Panc1 (cell line): ENCODE results near the gene SMAGP. TPM values are rescaled to one million over a fixed set of nuclear protein-coding genes. Genes with fewer than 3 reads are reported as not detected.

Source experiments
- ATAC-seq: fragments of 200-7000 bp; cut with Tn5 transposase; 2 replicates; pipeline ENCODE4 v1.9.1; 2020; ENCODE audit warnings: mild to moderate bottlenecking, moderate library complexity
- BruUV-seq: library from RNA; stranded (reverse); fragments of 400-500 nt; replicated peaks from 2 replicates; lab custom pipeline; 2021; lab: Mats Ljungman, UMichigan
- CTCF ChIA-PET: fragments of 300-600 bp; sonication (Branson Sonifier 250); formaldehyde crosslinking; loops from one replicate; lab custom pipeline; 2022; ENCODE audit warnings: antibody characterized with exemption; lab: Charles Lee
- POLR2A ChIA-PET: fragments of 300-600 bp; sonication (Branson Sonifier 250); formaldehyde crosslinking; loops from one replicate; lab custom pipeline; 2022; ENCODE audit warnings: antibody characterized with exemption; lab: Charles Lee
- DNase-seq: peaks from one replicate; pipeline ENCODE4 v3.0.0-alpha.2; 2010; ENCODE audit warnings: low read depth, low spot score
- H3K27ac ChIP-seq: 2 replicates; pipeline ENCODE4 v1.5.1; 2011; ENCODE audit warnings: mild to moderate bottlenecking, low read length, inconsistent platforms
- H3K27me3 ChIP-seq: fragments of 200-500 bp; sonication (Bioruptor generic); 2 replicates; pipeline ENCODE4 v1.6.0; 2014; ENCODE audit warnings: low read length, inconsistent platforms; ENCODE audit not compliant: control insufficient read depth, insufficient read depth
- H3K36me3 ChIP-seq: fragments of 200-500 bp; sonication (Bioruptor generic); 2 replicates; pipeline ENCODE4 v1.5.1; 2014; ENCODE audit warnings: inconsistent platforms, mild to moderate bottlenecking, low read length, moderate library complexity; ENCODE audit not compliant: control insufficient read depth, insufficient read depth
- H3K4me1 ChIP-seq: 2 replicates; pipeline ENCODE4 v1.5.1; 2011; ENCODE audit warnings: inconsistent platforms, mild to moderate bottlenecking, low read length, moderate library complexity; ENCODE audit not compliant: control insufficient read depth, insufficient read depth
- H3K4me3 ChIP-seq, 2 experiments: 2 replicates each; pipeline ENCODE4 v1.5.1; 2011 to 2012; ENCODE audit warnings: low read depth in 2 of 2, low read length in 2 of 2, mild to moderate bottlenecking in 2 of 2, inconsistent platforms in 1 of 2, moderate library complexity in 1 of 2
- H3K9me3 ChIP-seq: fragments of 200-500 bp; sonication (Bioruptor generic); 2 replicates; pipeline ENCODE4 v1.5.1; 2014; ENCODE audit warnings: low read depth, mild to moderate bottlenecking, inconsistent platforms, low read length, moderate library complexity; ENCODE audit not compliant: control insufficient read depth, insufficient read depth
- CTCF ChIP-seq: fragments of 450-650 bp; IDR thresholded peaks from 2 replicates; pipeline ENCODE4 v1.5.1; 2017; ENCODE audit warnings: mild to moderate bottlenecking
- POLR2AphosphoS5 ChIP-seq: IDR thresholded peaks from 2 replicates; pipeline ENCODE4 v1.6.1; 2012; ENCODE audit warnings: mild to moderate bottlenecking, low read depth, low read length, moderate library complexity
- REST ChIP-seq, 2 experiments: IDR thresholded peaks; 2 replicates each; pipeline ENCODE4 v1.6.1; 2011 to 2012; ENCODE audit warnings: low read depth in 2 of 2, control low read depth in 1 of 2, low read length in 1 of 2, mild to moderate bottlenecking in 1 of 2, moderate library complexity in 1 of 2; ENCODE audit not compliant: insufficient read depth in 1 of 2
- SIN3A ChIP-seq: IDR thresholded peaks from 2 replicates; pipeline ENCODE4 v1.6.1; 2012; ENCODE audit warnings: low read depth, mild to moderate bottlenecking, low read length, moderate library complexity, borderline replicate concordance; ENCODE audit not compliant: insufficient read depth
- TCF7L2 ChIP-seq: IDR thresholded peaks from 2 replicates; pipeline ENCODE4 v1.6.1; 2011; ENCODE audit warnings: mild to moderate bottlenecking, low read depth, low read length, inconsistent platforms
- in situ Hi-C: cut with HindIII; loops from 2 replicates; pipeline ENCODE4 v1.10.0; 2016; ENCODE audit warnings: low sequenced_read_pairs, low pct_unique_long_range_greater_than_20kb
- intact Hi-C: fragments of 100-400 bp; cut with micrococcal nuclease; formaldehyde crosslinking; loops from one replicate; pipeline ENCODE4 v1.10.0; 2022; ENCODE audit not compliant: unreplicated experiment
- total RNA-seq: library from RNA; stranded (reverse); gene quantifications from one replicate; pipeline ENCODE4 v1.2.1, GENCODE V29; 2021; ENCODE audit not compliant: unreplicated experiment

The SMAGP gene
- total RNA-seq, 1 experiment from 2014 or later: 2.4 TPM

- BruUV-seq: TSS peak; percentile 87
- Histone ChIP-seq H3K4me3 (peak overlapping the region; percentile 52 to 85), H3K27ac (peak overlapping the region; percentile 85), H3K27me3 (no peaks in the 10 kb centered on the region), H3K36me3 (no peaks in the 10 kb centered on the region), H3K4me1 (peaks cover 14% of the 10 kb centered on the region), H3K9me3 (no peaks in the 10 kb centered on the region)
- ATAC-seq: peak; percentile 41
- intact Hi-C loops: loop anchor here (5.0 kb wide), 1 partner anchor 136 kb away; the partner anchor contains the start of gene CSRNP2
- no peak for DNase-seq
- CTCF ChIA-PET: interaction anchor here (0.6 to 1.5 kb wide), 4 partner anchors 12 to 58 kb away, joined by 7 to 12 read pairs (median 9); no protein-coding TSS in a partner anchor
- POLR2A ChIA-PET: interaction anchor here (1.1 to 1.3 kb wide), 2 partner anchors 14 to 162 kb away, joined by 3 to 6 read pairs; no protein-coding TSS in a partner anchor
- in situ Hi-C loops: no loop called here
- no peak for TF ChIP-seq SIN3A
- TF ChIP-seq POLR2AphosphoS5: no peak
- no peak for TF ChIP-seq REST (IDR thresholded peaks at IDR 0.05; ENCODE audit: insufficient read depth in 1 of 2, low read depth in 2 of 2, low read length in 1 of 2)
- no peak for TF ChIP-seq TCF7L2
- no peak for TF ChIP-seq CTCF
Measured at GRCh38 chr12:51218607-51219161, 51.5 kb downstream of the SMAGP start.

GRCh38 chr12:51217968-51218606 lies 52.1 kb downstream of the SMAGP start, which contains the start of gene POU6F1:
Gene POU6F1, minus strand, starts transcription at chr12:51218062. Its CDS starts 11,226 bp downstream, at chr12:51206836.
- Histone ChIP-seq H3K36me3 (no peaks in the 10 kb centered on the region), H3K4me1 (peaks cover 14% of the 10 kb centered on the region), H3K27ac (peak within 1 kb of the TSS; percentile 85), H3K9me3 (no peaks in the 10 kb centered on the region), H3K27me3 (no peaks in the 10 kb centered on the region), H3K4me3 (peak within 1 kb of the TSS; percentile 52 to 85)
- in situ Hi-C loops: no loop called here
- BruUV-seq: no TSS peak
- ChIA-PET POLR2A (interaction anchor here (0.6 to 1.3 kb wide), 3 partner anchors 14 to 344 kb away, joined by 3 to 6 read pairs (median 3); no protein-coding TSS in a partner anchor), CTCF (interaction anchor here (0.6 to 1.5 kb wide), 6 partner anchors 12 to 803 kb away, joined by 7 to 12 read pairs (median 8); no protein-coding TSS in a partner anchor)
- TF ChIP-seq CTCF (peak; percentile 58; the same call in 1 of the 2 replicates), REST (IDR thresholded peaks at IDR 0.05; ENCODE audit: insufficient read depth in 1 of 2, low read depth in 2 of 2, low read length in 1 of 2) (no peak)
- intact Hi-C loops: loop anchor here (5.0 kb wide), 1 partner anchor 136 kb away; the partner anchor contains the start of gene CSRNP2
- ATAC-seq: peak; percentile 91
- peak; percentile 25 for DNase-seq
